ENCODE measurements around the gene KRTAP10-1.

The KRTAP10-1 gene

GRCh38 chr21:44548381-44548780 lies 8.4 kb upstream of the KRTAP10-1 start:
- no peak for DNase-seq (ENCODE audit: low read depth)

- no peak for DNase-seq (ENCODE audit: low read depth)
Observed at GRCh38 chr21:44547656-44548331, 7.8 kb upstream of the KRTAP10-1 start.

GRCh38 chr21:44544566-44544965 lies 4.6 kb upstream of the KRTAP10-1 start:
- DNase-seq (ENCODE audit: low read depth), result no peak

- no peak for DNase-seq (ENCODE audit: low read depth)
Observed at GRCh38 chr21:44542716-44543115, 2.7 kb upstream of the KRTAP10-1 start.

GRCh38 chr21:44540741-44541288 lies 820 bp upstream of the KRTAP10-1 start:
- DNase-seq (ENCODE audit: low read depth), result no peak

GRCh38 chr21:44539046-44539445 lies 949 bp downstream of the KRTAP10-1 start:
- DNase-seq (ENCODE audit: low read depth), result no peak

- DNase-seq (ENCODE audit: low read depth), result no peak
Observed at GRCh38 chr21:44537930-44538911, 1.8 kb downstream of the KRTAP10-1 start.

- DNase-seq (ENCODE audit: low read depth), result no peak
Observed at GRCh38 chr21:44535963-44536362, 4.0 kb downstream of the KRTAP10-1 start.

GRCh38 chr21:44534688-44535087 lies 5.3 kb downstream of the KRTAP10-1 start:
- DNase-seq (ENCODE audit: low read depth), result no peak

- DNase-seq (ENCODE audit: low read depth), result no peak
Observed at GRCh38 chr21:44533891-44534627, 5.9 kb downstream of the KRTAP10-1 start.

GRCh38 chr21:44533121-44533890 lies 6.7 kb downstream of the KRTAP10-1 start:
- no peak for DNase-seq (ENCODE audit: low read depth)

GRCh38 chr21:44532712-44533111 lies 7.3 kb downstream of the KRTAP10-1 start:
- DNase-seq (ENCODE audit: low read depth), result no peak

- DNase-seq (ENCODE audit: low read depth), result no peak
Observed at GRCh38 chr21:44531606-44532564, 8.1 kb downstream of the KRTAP10-1 start.

- no peak for DNase-seq (ENCODE audit: low read depth)
Observed at GRCh38 chr21:44530903-44531605, 8.9 kb downstream of the KRTAP10-1 start.

GRCh38 chr21:44530221-44530902 lies 9.6 kb downstream of the KRTAP10-1 start:
- DNase-seq (ENCODE audit: low read depth), result no peak

GRCh38 chr21:44529503-44530125 lies 10.4 kb downstream of the KRTAP10-1 start:
- no peak for DNase-seq (ENCODE audit: low read depth)

GRCh38 chr21:44529011-44529421 lies 11.0 kb downstream of the KRTAP10-1 start:
- no peak for DNase-seq (ENCODE audit: low read depth)

- DNase-seq (ENCODE audit: low read depth), result no peak
Observed at GRCh38 chr21:44528634-44528995, 11.4 kb downstream of the KRTAP10-1 start.

Measured in activated T-helper 9 cell treated with anti-CD3 and anti-CD28 coated beads, Interleukin-2, amount 50 U/mL, for 16 hours (primary cell).